GM12874 (cell line): ENCODE measurements around the gene KCNT2.

Experiments
- CTCF ChIP-seq: IDR thresholded peaks from 2 replicates; pipeline ENCODE4 v1.5.1; 2011; ENCODE audit warnings: low read depth, mild to moderate bottlenecking, control low read depth, low read length, moderate library complexity; ENCODE audit not compliant: insufficient read depth

Gene KCNT2

DNA sequence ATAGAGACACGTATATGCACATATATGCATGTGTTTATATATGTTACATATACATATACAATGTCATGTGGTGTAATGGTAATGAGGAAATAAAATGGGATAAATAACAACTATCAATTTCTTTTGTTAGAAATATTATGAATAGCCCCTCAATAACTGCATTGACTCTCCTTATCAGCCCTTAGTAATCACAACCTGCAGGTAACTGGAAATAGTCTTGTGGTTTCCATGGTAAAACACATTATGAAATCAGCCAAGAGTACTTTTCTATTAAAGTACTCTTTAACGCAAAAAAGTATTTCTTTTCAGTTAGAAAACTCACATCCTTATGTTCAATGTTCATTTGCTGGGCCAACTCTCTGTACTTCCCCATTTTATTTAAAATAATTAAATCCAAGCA, 105.8 kb downstream of the KCNT2 start:
- no peak for TF ChIP-seq CTCF

DNA sequence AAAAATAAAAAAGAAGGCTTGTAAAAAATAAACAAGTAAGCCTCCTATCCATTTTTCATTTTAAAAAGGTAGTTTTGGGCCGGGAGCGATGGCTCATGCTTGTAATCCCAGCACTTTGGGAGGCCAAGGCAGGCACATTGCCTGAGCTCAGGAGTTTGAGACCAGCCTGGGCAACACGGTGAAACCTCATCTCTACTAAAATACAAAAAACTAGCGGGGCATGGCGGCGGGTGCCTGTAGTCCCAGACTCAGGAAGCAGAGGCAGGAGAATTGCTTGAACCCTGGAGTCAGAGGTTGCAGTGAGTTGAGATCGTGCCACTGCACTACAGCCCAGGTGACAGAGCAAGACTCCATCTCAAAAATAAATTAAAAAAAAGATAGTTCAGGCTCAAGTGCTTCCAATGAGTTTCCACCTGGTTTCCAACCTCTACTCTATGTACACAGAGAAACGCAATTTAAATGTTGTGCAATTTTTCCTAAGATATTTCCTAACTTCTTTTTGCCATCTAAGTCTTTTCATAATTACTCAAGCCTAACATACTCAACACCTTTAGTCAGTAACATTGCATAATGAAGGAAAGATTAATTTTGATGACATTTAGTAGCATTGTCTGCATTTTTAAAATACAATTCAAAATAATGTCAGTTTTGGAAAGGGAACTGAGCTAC, 106.3 kb downstream of the KCNT2 start:
- no peak for TF ChIP-seq CTCF

- no peak for TF ChIP-seq CTCF
Observed at GRCh38 chr1:196497817-196498216, 110.4 kb downstream of the KCNT2 start.

GRCh38 chr1:196494766-196495165, 113.5 kb downstream of the KCNT2 start:
- TF ChIP-seq CTCF: no peak

DNA sequence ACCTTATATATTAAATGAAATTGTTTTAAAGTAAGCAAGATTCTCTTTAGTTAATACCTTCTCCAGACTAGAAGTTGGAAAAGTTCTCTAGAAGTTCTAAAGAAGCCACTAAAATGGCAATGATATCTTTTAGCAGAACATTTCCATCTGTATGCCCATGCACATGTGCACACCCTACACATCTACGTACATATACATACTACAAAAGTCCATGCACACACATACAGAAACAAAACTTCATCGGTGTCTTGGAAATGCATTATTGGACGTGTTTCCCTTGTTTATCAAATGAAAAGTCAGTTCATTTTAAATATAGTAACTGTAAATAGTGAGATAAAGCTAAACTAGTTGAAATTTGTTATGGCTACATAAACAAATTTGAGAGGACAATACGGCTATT, 114.4 kb downstream of the KCNT2 start:
- TF ChIP-seq CTCF: no peak

DNA sequence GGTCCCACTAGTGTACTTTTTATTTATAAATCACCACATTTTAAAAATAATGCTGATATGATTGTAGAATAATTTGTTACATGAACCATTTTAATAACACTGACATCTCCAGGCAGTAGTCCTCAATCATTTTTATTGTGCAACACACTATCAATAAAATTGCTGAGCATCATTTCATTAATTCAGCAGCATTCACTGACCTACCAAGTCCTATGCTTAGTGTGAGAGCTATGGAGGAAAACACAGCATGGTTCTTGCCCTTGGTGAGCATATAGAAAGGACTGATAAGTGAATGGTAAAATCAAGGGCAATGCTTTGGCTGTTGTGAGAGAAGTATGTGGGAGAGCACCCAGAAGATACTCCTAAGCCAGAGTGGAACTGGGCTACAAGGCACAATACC, 119.7 kb downstream of the KCNT2 start:
- no peak for TF ChIP-seq CTCF

GRCh38 chr1:196486346-196486745, 121.9 kb downstream of the KCNT2 start:
- TF ChIP-seq CTCF: no peak
